GM12892 (cell line): Measurements from ENCODE around the gene CYB5A.
"Not testable (repeated sequence)": the region's sequence is repeated elsewhere in the genome, so short reads cannot be mapped to it uniquely, and the experiment has no call there.

Experiments used
- DNase-seq: peaks from one replicate; pipeline ENCODE4 v3.0.0; 2011; ENCODE audit not compliant: insufficient read length
- FAIRE-seq: peaks from 2 replicates; lab custom pipeline; 2011; peaks lifted over from hg19 to GRCh38; lab: Jason Lieb, UNC
- POLR2A ChIP-seq: IDR thresholded peaks from 2 replicates; pipeline ENCODE4 v1.6.1; 2011; ENCODE audit warnings: low read depth, low read length, control low read depth
- POLR2AphosphoS5 ChIP-seq: IDR thresholded peaks from 2 replicates; pipeline ENCODE4 v1.6.1; 2011; ENCODE audit warnings: low read depth, low read length, control low read depth
- TAF1 ChIP-seq: IDR thresholded peaks from 2 replicates; pipeline ENCODE4 v1.6.1; 2011; ENCODE audit warnings: low read depth, mild to moderate bottlenecking, control low read depth, low read length, borderline replicate concordance

Gene CYB5A

DNA sequence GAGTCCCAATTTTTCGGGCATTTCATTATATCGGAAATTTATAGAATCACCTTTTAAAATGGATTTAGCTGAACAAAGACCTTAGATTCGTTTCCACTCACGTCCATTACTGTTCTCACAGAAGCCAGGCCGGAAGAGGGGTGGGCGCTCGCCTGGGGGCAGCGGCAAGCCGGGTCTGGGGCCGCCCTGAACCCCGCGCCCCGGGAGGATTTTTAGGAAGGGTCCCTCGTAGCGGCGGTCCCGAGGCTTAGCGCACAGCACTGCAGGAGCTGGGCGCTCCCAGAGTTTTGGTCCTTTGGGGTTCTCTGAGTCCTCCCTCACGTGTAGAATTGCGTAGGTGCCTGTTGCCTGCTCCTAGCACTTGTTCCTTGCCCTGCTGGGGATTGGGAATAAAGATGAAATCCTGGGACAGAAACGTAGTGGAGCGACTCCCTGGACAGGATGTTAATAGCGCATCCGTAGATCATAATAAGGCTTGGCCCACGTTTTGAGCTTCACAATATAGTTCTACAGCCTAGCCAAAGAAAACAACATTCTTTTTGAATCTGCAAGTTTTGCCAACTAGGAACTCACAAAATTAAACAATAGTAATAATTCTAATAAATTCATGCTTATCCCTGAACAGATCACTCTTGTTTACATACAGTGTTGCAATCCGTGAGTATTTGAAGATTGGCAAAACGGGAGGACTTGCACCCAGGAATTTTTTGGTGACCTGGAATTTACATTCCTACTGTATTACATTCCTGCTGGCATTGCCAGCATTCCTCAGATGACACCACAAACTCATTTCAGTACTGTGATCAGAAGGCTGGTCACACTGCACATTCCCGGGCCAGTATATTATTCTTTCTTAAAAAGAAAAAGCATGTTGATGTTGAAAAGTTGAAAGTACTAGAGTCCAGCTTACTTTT is 24.8 kb upstream of the CYB5A start:
- DNase-seq (no peak), FAIRE-seq (no peak)
- TF ChIP-seq POLR2AphosphoS5: no peak
- TF ChIP-seq TAF1: no peak
- TF ChIP-seq POLR2A: no peak

DNA sequence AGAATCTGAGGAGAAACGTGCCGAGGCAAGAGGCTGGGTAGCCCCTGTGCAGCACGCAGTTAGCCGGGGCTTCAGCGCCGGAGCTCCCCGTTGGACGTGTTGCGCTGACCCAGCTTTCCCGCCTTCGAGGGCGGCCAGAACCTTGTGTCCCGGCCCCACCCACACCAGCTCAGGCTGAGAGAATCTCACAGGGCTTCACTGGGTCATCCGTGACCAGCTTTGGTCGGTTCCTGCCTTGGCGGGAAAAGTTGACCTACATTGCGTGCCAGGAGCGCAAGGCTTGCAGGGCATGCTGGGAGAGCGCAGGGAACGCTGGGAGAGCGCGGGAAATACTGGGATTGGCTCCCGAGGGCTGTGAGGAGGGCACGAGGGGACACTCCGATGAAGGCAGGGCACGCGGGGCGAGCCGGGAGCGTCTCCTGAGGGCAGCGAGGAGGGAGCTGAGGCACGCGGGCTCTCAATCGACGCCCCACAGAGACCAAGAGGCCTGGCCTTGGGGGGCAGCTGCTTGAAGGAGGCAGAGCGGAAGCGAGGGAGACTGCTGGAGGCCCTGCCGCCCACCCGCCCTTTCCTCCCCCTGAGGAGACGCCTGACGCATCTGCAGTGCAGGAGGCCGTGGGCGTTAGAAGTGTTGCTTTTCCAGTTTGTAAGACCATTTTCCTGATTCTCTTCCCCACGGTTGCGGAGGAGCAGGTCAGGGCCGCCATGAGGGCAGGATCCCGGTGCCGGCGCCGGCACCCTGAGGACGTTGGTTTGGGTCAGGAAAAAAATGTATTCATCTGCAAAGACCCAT is 23.9 kb upstream of the CYB5A start, which contains the start of gene C18orf63:
TSS of gene C18orf63 (plus strand) at position 376 of the 793 bp plus-strand sequence. CDS start 2,027 bp downstream, outside the sequence.
- FAIRE-seq: no peak
- TF ChIP-seq POLR2AphosphoS5 (no peak), TAF1 (no peak), POLR2A (no peak)

GRCh38 chr18:74314759-74315463 is 23.1 kb upstream of the CYB5A start:
- FAIRE-seq: no peak
- no peak for TF ChIP-seq POLR2AphosphoS5
- DNase-seq: no peak

More for the DNA sequence above, 23.9 kb upstream of the CYB5A start, which contains the start of gene C18orf63:
- DNase-seq: no peak

GRCh38 chr18:74311000-74311399 is 19.2 kb upstream of the CYB5A start:
- no peak for TF ChIP-seq POLR2AphosphoS5
- TF ChIP-seq POLR2A: no peak
- no peak for TF ChIP-seq TAF1
- FAIRE-seq: no peak
- DNase-seq: no peak

DNA sequence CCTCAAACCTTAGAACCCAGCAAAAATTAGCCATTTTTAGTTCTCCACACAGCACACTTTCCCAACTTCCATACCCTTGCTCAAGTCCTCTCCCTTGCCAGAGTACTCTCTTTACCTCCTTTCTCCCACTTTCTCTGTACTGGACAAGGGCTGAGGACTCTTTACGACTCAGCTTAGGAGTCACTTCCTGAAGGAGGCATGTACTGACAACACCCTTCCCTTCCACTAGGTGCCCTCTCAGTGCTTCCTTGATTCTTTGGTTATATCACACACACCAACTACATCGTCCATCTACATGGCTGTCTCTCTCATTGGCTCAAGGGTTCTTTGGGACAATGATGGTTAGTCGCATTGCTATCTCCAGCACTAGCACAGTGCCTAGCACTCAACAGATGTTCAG is 18.6 kb upstream of the CYB5A start:
- no peak for FAIRE-seq
- TF ChIP-seq POLR2AphosphoS5 (no peak), POLR2A (no peak), TAF1 (no peak)
- no peak for DNase-seq

DNA sequence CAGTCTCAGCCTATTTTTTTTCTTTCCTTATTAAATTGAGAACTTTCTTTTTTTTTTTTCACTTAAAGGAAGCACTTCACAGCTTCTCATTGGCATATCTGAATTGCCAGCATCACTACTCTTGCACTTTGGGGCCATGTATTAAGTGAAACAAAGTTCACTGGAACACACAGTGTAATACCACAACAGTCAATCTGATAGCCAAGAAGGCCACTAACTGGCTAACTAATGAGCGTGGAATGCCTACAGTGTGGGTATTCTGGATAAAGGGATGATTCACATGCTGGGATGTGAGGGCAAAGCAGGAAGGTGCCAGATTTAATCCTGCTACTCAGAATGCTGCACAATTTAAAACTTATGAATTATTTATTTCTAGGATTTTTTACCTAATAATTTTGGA is 12.2 kb upstream of the CYB5A start:
- no peak for TF ChIP-seq POLR2AphosphoS5
- TF ChIP-seq TAF1: no peak
- TF ChIP-seq POLR2A: no peak
- DNase-seq (no peak), FAIRE-seq (no peak)

DNA sequence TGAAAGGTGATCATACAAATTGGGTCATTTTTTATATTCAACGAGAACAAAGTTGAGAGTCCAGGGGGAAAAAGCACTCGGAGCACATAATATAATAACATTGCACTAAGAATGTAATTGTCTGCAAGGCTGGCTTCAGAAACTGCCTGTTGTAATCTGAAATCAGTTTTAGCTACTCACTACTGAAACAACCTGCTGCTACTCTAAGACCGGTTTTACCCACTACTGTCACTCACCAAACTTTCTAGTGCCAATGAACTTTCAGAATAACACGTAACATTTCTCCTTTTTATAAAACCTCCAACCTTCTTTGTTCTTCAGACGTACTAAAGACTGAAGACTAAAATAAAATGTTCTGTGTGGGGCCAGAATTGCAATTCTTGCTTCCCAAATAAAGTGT is 11.5 kb upstream of the CYB5A start:
- DNase-seq (no peak), FAIRE-seq (no peak)
- TF ChIP-seq POLR2AphosphoS5: no peak

DNA sequence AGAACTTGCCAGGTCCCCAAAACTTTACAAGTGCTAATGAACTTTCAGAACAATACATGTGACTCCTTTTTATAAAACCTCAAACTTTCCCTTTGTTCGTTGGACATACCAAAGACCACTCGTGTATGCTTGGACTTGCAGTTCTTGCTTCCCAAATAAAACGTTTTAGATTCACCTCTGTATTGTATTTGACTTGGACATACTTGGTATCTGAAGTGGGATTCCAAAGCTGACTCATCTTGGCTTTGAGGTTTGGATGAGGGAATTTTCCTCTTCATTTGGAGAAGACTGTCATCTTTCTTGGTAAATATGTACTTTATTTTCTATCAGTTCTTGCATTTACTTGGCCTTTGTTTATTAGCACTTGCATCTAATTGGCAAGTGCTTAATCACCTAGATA is 8.0 kb upstream of the CYB5A start:
- DNase-seq (no peak), FAIRE-seq (no peak)
- TF ChIP-seq POLR2AphosphoS5: no peak
- TF ChIP-seq TAF1: no peak
- TF ChIP-seq POLR2A: no peak

DNA sequence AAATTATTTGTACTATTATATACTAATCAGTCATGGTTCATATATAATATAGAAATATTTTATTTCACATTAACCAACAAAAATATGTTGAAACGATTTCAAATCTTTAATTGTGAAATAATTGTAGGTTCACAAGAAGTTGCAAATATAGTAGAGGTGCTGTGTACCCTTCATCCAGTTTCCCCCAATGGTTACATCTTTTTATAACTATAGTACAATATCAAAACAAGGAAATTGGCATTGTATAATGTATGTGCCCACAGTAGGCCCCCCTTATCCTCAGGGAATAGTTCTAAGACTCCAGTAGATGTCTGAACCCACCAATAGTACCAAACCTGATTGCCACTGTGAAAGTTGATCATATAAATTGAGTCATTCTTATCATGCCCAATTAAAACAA is 7.4 kb upstream of the CYB5A start:
- FAIRE-seq (no peak), DNase-seq (no peak)
- TF ChIP-seq POLR2A (no peak), TAF1 (no peak), POLR2AphosphoS5 (no peak)

DNA sequence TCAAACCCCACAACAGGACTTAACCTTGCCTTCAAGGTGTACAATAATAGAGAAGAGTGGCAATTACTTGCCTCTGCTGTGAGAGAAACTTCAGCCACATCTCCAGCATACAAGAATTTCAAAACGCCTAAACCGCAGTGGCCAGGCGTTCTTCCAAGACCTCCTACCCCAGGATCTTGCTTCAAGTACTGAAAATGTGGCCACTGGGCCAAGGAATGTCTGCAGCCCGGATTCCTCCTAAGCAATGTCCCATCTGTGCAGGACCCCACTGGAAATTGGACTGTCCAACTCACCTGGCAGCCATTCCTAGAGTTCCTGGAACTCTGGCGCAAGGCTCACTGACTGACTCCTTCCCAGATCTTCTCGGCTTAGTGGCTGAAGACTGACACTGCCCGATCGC is 2.8 kb upstream of the CYB5A start:
- DNase-seq: no peak
- TF ChIP-seq POLR2A: no peak
- TF ChIP-seq POLR2AphosphoS5: no peak
- TF ChIP-seq TAF1: no peak
- no peak for FAIRE-seq

DNA sequence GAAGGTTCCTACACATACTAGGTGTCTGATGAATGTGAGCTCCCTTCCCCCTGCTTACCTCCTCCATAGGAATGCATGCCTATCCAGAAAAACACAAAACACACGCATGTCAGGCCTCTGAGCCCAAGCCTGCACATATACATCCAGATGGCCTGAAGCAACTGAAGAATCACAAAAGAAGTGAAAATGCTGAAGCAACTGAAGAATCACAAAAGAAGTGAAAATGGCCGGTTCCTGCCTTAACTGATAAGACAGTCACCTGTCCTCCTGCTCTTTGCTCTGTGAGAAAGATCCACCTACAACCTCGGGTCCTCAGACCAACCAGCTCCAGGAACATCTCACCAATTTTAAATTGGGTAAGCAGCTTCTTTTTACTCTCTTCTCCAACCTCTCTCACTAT is 1.2 kb upstream of the CYB5A start:
- not testable (repeated sequence) for DNase-seq
- peak; percentile 63 for FAIRE-seq
